Esophagus muscularis mucosa (tissue), 4 donors: Measurements from ENCODE around the gene ARL8B. TPM values are rescaled to one million over a fixed set of nuclear protein-coding genes. Genes with fewer than 3 reads are reported as not detected.
A peak's percentile ranks its signal among the peaks of the same experiment; 100 is the strongest.

ENCODE experiments used
- DNase-seq: peaks from one replicate; pipeline ENCODE4 v3.0.0-alpha.2; 2017; ENCODE audit errors: extremely low spot score
- H3K27ac ChIP-seq, 4 donors: fragments of 200-600 bp; sonication (generic); replicated peaks in 1 of 4; 1 replicate in 3 of 4; 2 replicates in 1 of 4; pipeline ENCODE4 v1.5.1; 2016 to 2019; ENCODE audit warnings: mild to moderate bottlenecking in 1 of 4
- H3K27me3 ChIP-seq, 4 donors: fragments of 200-600 bp; sonication (generic); one replicate each; pipeline versions ENCODE4 v1.5.1 to v1.6.0; 2016 to 2019
- H3K36me3 ChIP-seq, 4 donors: fragments of 200-600 bp; sonication (generic); one replicate each; pipeline ENCODE4 v1.5.1; 2016 to 2019
- H3K4me1 ChIP-seq, 4 donors: fragments of 200-600 bp; sonication (generic); one replicate each; pipeline ENCODE4 v1.5.1; 2016 to 2019
- H3K4me3 ChIP-seq, 4 donors: fragments of 200-600 bp; sonication (generic); 1 replicate in 2 of 4; 2 replicates in 2 of 4; pipeline ENCODE4 v1.5.1; 2016 to 2019; ENCODE audit warnings: mild to moderate bottlenecking in 4 of 4, moderate library complexity in 1 of 4
- H3K9me3 ChIP-seq, 4 donors: fragments of 200-600 bp; sonication (generic); 1 replicate in 3 of 4; 2 replicates in 1 of 4; pipeline ENCODE4 v1.5.1; 2016 to 2019
- EP300 ChIP-seq: sonication (generic); formaldehyde crosslinking; IDR thresholded peaks from one replicate; pipeline ENCODE4 v1.6.1; 2017; ENCODE audit warnings: antibody characterized with exemption
- POLR2A ChIP-seq: fragments of 450-650 bp; IDR thresholded peaks from one replicate; pipeline ENCODE4 v1.6.1; 2017; ENCODE audit warnings: antibody characterized with exemption, moderate library complexity, mild to moderate bottlenecking, low read depth
- POLR2AphosphoS5 ChIP-seq, 2 donors: sonication (generic); formaldehyde crosslinking; IDR thresholded peaks; one replicate each; pipeline ENCODE4 v1.6.1; 2017; ENCODE audit warnings: antibody characterized with exemption in 2 of 2
- whole genome bisulfite sequencing: methylation state at CpG from one replicate; pipeline ENCODE4 v1.1.5; 2018; 5-methylcytosine and 5-hydroxymethylcytosine counted together
- intact Hi-C: fragments of 100-400 bp; cut with DNase I; formaldehyde crosslinking; loops from one replicate; pipeline ENCODE4 v1.15.1; 2023
- total RNA-seq, 4 donors: library from RNA; depleted of rRNA; stranded (reverse); fragments of >200 nt; gene quantifications; one replicate each; pipeline versions ENCODE4 v1.1.0 to v1.2.1, GENCODE V29; 2016
- TF ChIP-seq, protein P1 (sequence below), 3 experiments: fragments of 200-600 bp in 2 of 3; fragments of 450-650 bp in 1 of 3; sonication (generic) in 2 of 3; IDR thresholded peaks; one replicate each; pipeline ENCODE4 v1.5.1; 2017 to 2019; ENCODE audit warnings: antibody characterized with exemption in 3 of 3, mild to moderate bottlenecking in 2 of 3, moderate library complexity in 1 of 3

Gene ARL8B
- total RNA-seq, 4 donors from 2014 or later, result 40.6 to 47.1 (median 43.8) TPM

DNA sequence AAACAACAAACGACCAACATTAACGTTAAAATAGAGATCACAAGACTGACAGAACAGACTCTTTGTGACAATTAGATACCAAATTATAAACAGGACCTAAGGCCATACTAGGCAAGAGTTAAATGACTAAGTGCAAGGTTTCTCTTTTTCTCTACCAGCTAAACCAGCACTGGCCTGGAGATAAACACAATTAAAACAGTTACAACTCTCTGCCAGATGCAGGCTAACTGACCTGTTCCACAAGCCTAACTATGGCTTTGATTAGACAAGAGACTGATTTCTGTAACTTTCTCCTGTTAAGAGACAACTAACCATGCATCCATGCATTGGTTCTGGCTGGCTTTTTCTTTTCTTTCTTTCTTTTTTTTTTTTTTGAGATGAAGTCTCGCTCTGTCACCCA is 1.6 kb upstream of the ARL8B start:
- Histone ChIP-seq H3K9me3 (no peaks in the 10 kb centered on the region), H3K27me3 (no peaks in the 10 kb centered on the region), H3K4me3 (no peak overlapping the region), H3K36me3 (no peaks in the 10 kb centered on the region), H3K4me1 (peaks cover 21 to 34% (median 30%) of the 10 kb centered on the region in 4 donors), H3K27ac (no peak overlapping the region)
- DNase-seq, result no peak
- TF ChIP-seq POLR2AphosphoS5 (IDR thresholded peaks at IDR 0.05), result no peak
- no peak for TF ChIP-seq POLR2A
- TF ChIP-seq, protein P1, sequence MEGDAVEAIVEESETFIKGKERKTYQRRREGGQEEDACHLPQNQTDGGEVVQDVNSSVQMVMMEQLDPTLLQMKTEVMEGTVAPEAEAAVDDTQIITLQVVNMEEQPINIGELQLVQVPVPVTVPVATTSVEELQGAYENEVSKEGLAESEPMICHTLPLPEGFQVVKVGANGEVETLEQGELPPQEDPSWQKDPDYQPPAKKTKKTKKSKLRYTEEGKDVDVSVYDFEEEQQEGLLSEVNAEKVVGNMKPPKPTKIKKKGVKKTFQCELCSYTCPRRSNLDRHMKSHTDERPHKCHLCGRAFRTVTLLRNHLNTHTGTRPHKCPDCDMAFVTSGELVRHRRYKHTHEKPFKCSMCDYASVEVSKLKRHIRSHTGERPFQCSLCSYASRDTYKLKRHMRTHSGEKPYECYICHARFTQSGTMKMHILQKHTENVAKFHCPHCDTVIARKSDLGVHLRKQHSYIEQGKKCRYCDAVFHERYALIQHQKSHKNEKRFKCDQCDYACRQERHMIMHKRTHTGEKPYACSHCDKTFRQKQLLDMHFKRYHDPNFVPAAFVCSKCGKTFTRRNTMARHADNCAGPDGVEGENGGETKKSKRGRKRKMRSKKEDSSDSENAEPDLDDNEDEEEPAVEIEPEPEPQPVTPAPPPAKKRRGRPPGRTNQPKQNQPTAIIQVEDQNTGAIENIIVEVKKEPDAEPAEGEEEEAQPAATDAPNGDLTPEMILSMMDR (IDR thresholded peaks at IDR 0.05), result no peak
- TF ChIP-seq EP300, result no peak
- WGBS, result 74% methylated on average over 3 of the region's 3 CpGs
- intact Hi-C loops, result loop anchor here (5.0 kb wide), 1 partner anchor 67 kb away; the partner anchor contains the start of gene EDEM1

DNA sequence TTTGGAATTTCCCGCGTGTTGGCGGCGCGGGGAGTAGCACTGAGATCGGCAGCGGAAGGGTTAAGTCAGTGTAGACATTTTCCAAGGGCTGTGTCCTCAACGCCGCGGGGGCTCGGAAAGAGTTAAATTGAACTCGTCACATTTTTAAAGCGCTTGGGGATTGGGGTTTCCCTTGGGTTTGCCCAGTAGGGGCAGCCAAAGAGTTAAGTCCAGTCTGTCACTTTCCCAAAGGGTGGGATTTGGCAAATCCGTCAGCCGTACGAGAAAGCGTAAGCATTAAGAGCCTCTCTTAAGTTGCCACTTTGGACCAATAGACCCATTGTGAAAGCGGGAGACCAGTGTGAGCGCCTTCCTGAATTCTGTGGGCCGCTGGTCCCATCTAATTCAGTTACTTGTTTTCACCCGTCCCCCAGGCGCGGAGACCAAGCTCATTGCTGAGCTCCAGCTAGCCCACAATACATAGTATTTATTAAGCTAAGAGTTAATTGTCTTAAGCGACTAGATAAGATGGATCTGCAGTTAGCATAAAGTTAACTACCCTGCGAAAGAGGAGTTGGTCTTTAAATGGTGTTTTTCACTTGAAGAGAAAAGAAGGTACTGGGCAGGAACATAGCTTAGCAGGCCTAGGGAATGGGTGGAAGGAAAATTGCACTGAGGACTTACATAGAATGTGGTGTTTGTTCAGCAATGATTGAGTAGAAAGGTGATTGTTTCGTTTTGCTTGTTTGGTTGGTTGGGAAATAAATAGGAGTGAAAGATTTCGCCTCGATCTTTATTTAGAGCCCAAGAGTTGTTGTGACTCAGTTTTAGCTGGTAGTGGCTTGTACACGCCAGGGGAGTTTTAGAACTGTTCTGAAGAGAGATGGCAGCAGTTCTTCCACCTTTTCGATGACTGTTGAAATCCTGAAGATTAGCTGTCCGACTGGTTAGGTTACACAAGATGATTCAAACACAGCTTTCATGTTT is 932 bp downstream of the ARL8B start:
- DNase-seq, result no peak
- TF ChIP-seq POLR2AphosphoS5 (IDR thresholded peaks at IDR 0.05), result peak in 1 of 2 donors; percentile 13
- TF ChIP-seq EP300, result no peak
- Histone ChIP-seq H3K36me3 (no peaks in the 10 kb centered on the region), H3K27ac (peak overlapping the region; percentile 90 to 95 (median 93)), H3K9me3 (no peaks in the 10 kb centered on the region), H3K4me1 (peaks cover 39 to 53% (median 48%) of the 10 kb centered on the region in 4 donors), H3K4me3 (peak overlapping the region; percentile 74 to 98 (median 90)), H3K27me3 (no peaks in the 10 kb centered on the region)
- intact Hi-C loops, result loop anchor here (5.0 kb wide), 1 partner anchor 64 kb away; the partner anchor contains the start of gene EDEM1
- WGBS, result 9% methylated on average over 23 of the region's 31 CpGs

DNA sequence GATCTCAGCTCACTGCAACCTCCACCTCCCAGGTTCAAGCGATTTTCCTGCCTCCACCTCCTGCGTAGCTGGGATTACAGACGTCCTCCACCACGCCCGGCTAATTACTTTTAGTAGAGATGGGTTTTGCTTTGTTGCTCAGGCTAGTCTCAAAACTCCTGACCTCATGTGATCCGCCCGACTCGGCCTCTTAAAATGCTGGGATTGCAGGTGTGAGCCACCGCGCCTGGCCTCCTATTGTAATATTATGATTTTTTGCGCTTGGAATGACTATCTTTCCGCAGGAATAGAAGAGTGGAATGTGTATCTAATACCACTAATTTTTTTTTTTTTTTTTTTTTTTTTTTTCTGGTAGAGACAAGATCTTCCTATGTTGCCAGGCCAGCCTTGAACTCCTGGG is 1.8 kb downstream of the ARL8B start:
- no peaks in the 10 kb centered on the region for H3K9me3 ChIP-seq
- peak overlapping the region in 3 of 4 donors; percentile 74 to 98 (median 89) for H3K4me3 ChIP-seq
- no peaks in the 10 kb centered on the region for H3K36me3 ChIP-seq
- intact Hi-C loops, result loop anchor here (5.0 kb wide), 1 partner anchor 63 kb away; the partner anchor contains the start of gene EDEM1
- H3K27me3 ChIP-seq, result no peaks in the 10 kb centered on the region
- 91% methylated on average over 12 of the region's 12 CpGs for WGBS
- H3K4me1 ChIP-seq, result peaks cover 42 to 54% (median 51%) of the 10 kb centered on the region in 4 donors
- H3K27ac ChIP-seq, result peak overlapping the region in 2 of 4 donors; percentile 90 to 93
- DNase-seq, result no peak
- TF ChIP-seq POLR2A (no peak), EP300 (no peak), POLR2AphosphoS5 (IDR thresholded peaks at IDR 0.05) (no peak)
- TF ChIP-seq, protein P1 (IDR thresholded peaks at IDR 0.05), result no peak

DNA sequence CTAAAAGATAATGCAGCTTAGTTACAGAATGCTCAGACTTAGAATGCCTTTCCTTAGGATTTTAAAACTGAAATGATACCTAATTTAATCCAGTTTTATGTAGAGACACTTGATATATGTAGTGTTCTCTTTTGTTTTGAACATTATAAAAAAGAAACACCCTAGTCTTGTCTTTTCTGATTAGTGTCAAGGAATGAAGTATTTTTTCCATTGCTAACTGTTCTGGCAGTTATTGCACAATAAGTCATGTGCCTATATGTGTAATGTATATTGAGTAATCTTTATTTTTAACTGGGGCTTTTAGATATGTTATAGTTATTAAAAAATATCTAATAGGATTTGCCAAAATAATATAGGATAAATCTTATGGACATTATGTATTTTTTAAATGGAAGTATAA is 4.5 kb downstream of the ARL8B start:
- no peak for DNase-seq
- Histone ChIP-seq H3K4me1 (peaks cover 45 to 62% (median 56%) of the 10 kb centered on the region in 4 donors), H3K27ac (no peak overlapping the region), H3K27me3 (no peaks in the 10 kb centered on the region), H3K9me3 (no peaks in the 10 kb centered on the region), H3K36me3 (peaks cover 0 to 6% (median 1%) of the 10 kb centered on the region in 4 donors), H3K4me3 (no peak overlapping the region)
- intact Hi-C loops, result no loop called here
- no peak for TF ChIP-seq POLR2A
- TF ChIP-seq POLR2AphosphoS5 (IDR thresholded peaks at IDR 0.05), result no peak
- TF ChIP-seq EP300, result no peak
- TF ChIP-seq, protein P1 (IDR thresholded peaks at IDR 0.05), result no peak

DNA sequence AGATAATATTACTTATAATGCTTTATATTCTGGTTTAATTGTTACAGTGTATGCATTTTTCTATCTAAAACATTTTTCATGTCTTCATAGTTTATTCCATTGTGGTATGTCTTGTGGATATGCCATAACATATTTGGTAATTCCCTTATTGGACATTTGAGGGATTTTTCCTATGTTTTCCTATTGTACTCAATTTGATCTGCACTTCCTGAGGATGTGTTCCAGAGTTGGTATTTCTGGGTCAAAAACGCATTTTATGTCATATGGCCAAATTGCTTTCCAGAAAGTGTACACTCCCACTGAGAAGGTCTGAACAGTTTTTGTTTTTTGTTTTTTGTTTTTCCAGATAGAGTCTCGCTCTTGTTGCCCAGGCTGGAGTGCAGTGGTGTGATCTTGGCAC is 6.8 kb downstream of the ARL8B start:
- intact Hi-C loops, result no loop called here
- Histone ChIP-seq H3K27me3 (no peaks in the 10 kb centered on the region), H3K4me1 (peaks cover 45 to 68% (median 62%) of the 10 kb centered on the region in 4 donors), H3K4me3 (no peak overlapping the region), H3K36me3 (peaks cover 0 to 6% (median 1%) of the 10 kb centered on the region in 4 donors), H3K9me3 (no peaks in the 10 kb centered on the region), H3K27ac (no peak overlapping the region)
- WGBS, result 74% methylated on average over 2 of the region's 2 CpGs
- DNase-seq, result no peak
- TF ChIP-seq, protein P1 (IDR thresholded peaks at IDR 0.05), result no peak
- no peak for TF ChIP-seq EP300
- no peak for TF ChIP-seq POLR2A
- TF ChIP-seq POLR2AphosphoS5 (IDR thresholded peaks at IDR 0.05), result no peak
